ENCODE results near the gene ADAMTSL1. TPM values are rescaled to one million over a fixed set of nuclear protein-coding genes. Genes with fewer than 3 reads are reported as not detected.
A peak's percentile ranks its signal among the peaks of the same experiment; 100 is the strongest.

Gene ADAMTSL1
- 0.85 and 0.95 TPM in 2 replicates for total RNA-seq (2014; rRNA removed; shearing (Covaris generic))

GRCh38 chr9:18473652-18474279, at the start of gene ADAMTSL1:
ADAMTSL1 (plus strand) TSS chr9:18474153; CDS start chr9:18474233, 80 bp downstream.
- no peaks in the 10 kb centered on the region for H3K9me3 ChIP-seq (replicated peaks)
- peak within 1 kb of the TSS; percentile 17 for H3K4me3 ChIP-seq
- no peaks in the 10 kb centered on the region for H3K27me3 ChIP-seq (replicated peaks)
- no peaks in the 10 kb centered on the region for H3K36me3 ChIP-seq
- peaks cover 13% of the 10 kb centered on the region for H3K4me1 ChIP-seq (replicated peaks)
- no peak within 1 kb of the TSS for H3K27ac ChIP-seq
- DNase-seq (ENCODE audit: low read depth in 1 of 2, low spot score in 2 of 2), result no peak

GRCh38 chr9:18427691-18428090, 46.3 kb upstream of the ADAMTSL1 start:
- H3K4me1 ChIP-seq (replicated peaks), result no peaks in the 10 kb centered on the region
- H3K27me3 ChIP-seq (replicated peaks), result no peaks in the 10 kb centered on the region
- H3K4me3 ChIP-seq, result no peak overlapping the region
- H3K9me3 ChIP-seq (replicated peaks), result no peaks in the 10 kb centered on the region
- no peaks in the 10 kb centered on the region for H3K36me3 ChIP-seq
- no peak overlapping the region for H3K27ac ChIP-seq
- no peak for DNase-seq (ENCODE audit: low read depth in 1 of 2, low spot score in 2 of 2)

- no peaks in the 10 kb centered on the region for H3K4me1 ChIP-seq (replicated peaks)
- no peak overlapping the region for H3K4me3 ChIP-seq
- H3K36me3 ChIP-seq, result no peaks in the 10 kb centered on the region
- no peak overlapping the region for H3K27ac ChIP-seq
- DNase-seq (ENCODE audit: low read depth in 1 of 2, low spot score in 2 of 2), result no peak
- H3K9me3 ChIP-seq (replicated peaks), result no peaks in the 10 kb centered on the region
- no peaks in the 10 kb centered on the region for H3K27me3 ChIP-seq (replicated peaks)
These were observed 45.3 kb upstream of the ADAMTSL1 start for GRCh38 chr9:18428661-18429060.

- no peaks in the 10 kb centered on the region for H3K27me3 ChIP-seq (replicated peaks)
- no peaks in the 10 kb centered on the region for H3K4me1 ChIP-seq (replicated peaks)
- no peak overlapping the region for H3K27ac ChIP-seq
- no peak overlapping the region for H3K4me3 ChIP-seq
- no peaks in the 10 kb centered on the region for H3K9me3 ChIP-seq (replicated peaks)
- H3K36me3 ChIP-seq, result no peaks in the 10 kb centered on the region
- no peak for DNase-seq (ENCODE audit: low read depth in 1 of 2, low spot score in 2 of 2)
These were observed 44.9 kb upstream of the ADAMTSL1 start for GRCh38 chr9:18429070-18429469.

- H3K4me1 ChIP-seq (replicated peaks), result peaks cover 13% of the 10 kb centered on the region
- no peaks in the 10 kb centered on the region for H3K27me3 ChIP-seq (replicated peaks)
- H3K36me3 ChIP-seq, result no peaks in the 10 kb centered on the region
- H3K27ac ChIP-seq, result no peak overlapping the region
- DNase-seq (ENCODE audit: low read depth in 1 of 2, low spot score in 2 of 2), result no peak
- H3K9me3 ChIP-seq (replicated peaks), result no peaks in the 10 kb centered on the region
- H3K4me3 ChIP-seq, result no peak overlapping the region
These were observed 40.3 kb upstream of the ADAMTSL1 start for GRCh38 chr9:18433620-18434019.

- H3K27ac ChIP-seq, result peak overlapping the region; percentile 13; the same call in 1 of the 2 replicates
- no peak overlapping the region for H3K4me3 ChIP-seq
- H3K9me3 ChIP-seq (replicated peaks), result no peaks in the 10 kb centered on the region
- H3K36me3 ChIP-seq, result no peaks in the 10 kb centered on the region
- peak in 1 of 2 experiments; percentile 21 for DNase-seq (ENCODE audit: low read depth in 1 of 2, low spot score in 2 of 2)
- H3K4me1 ChIP-seq (replicated peaks), result peaks cover 14% of the 10 kb centered on the region
- no peaks in the 10 kb centered on the region for H3K27me3 ChIP-seq (replicated peaks)
These were observed 36.4 kb upstream of the ADAMTSL1 start for GRCh38 chr9:18437315-18438201.

GRCh38 chr9:18438300-18438925, 35.5 kb upstream of the ADAMTSL1 start:
- peaks cover 14% of the 10 kb centered on the region for H3K4me1 ChIP-seq (replicated peaks)
- peak overlapping the region; percentile 18 for H3K4me3 ChIP-seq
- H3K27me3 ChIP-seq (replicated peaks), result no peaks in the 10 kb centered on the region
- peak; percentile 20 to 41 for DNase-seq (ENCODE audit: low read depth in 1 of 2, low spot score in 2 of 2)
- no peaks in the 10 kb centered on the region for H3K36me3 ChIP-seq
- no peak overlapping the region for H3K27ac ChIP-seq
- no peaks in the 10 kb centered on the region for H3K9me3 ChIP-seq (replicated peaks)

- Histone ChIP-seq H3K4me1 (replicated peaks) (peaks cover 14% of the 10 kb centered on the region), H3K36me3 (no peaks in the 10 kb centered on the region), H3K9me3 (replicated peaks) (no peaks in the 10 kb centered on the region), H3K4me3 (no peak overlapping the region), H3K27ac (no peak overlapping the region), H3K27me3 (replicated peaks) (no peaks in the 10 kb centered on the region)
- no peak for DNase-seq (ENCODE audit: low read depth in 1 of 2, low spot score in 2 of 2)
These were observed 35.0 kb upstream of the ADAMTSL1 start for GRCh38 chr9:18438951-18439350.

GRCh38 chr9:18441261-18441660, 32.7 kb upstream of the ADAMTSL1 start:
- peaks cover 14% of the 10 kb centered on the region for H3K4me1 ChIP-seq (replicated peaks)
- H3K4me3 ChIP-seq, result no peak overlapping the region
- DNase-seq (ENCODE audit: low read depth in 1 of 2, low spot score in 2 of 2), result no peak
- H3K9me3 ChIP-seq (replicated peaks), result no peaks in the 10 kb centered on the region
- H3K36me3 ChIP-seq, result no peaks in the 10 kb centered on the region
- H3K27me3 ChIP-seq (replicated peaks), result no peaks in the 10 kb centered on the region
- H3K27ac ChIP-seq, result no peak overlapping the region

- H3K27ac ChIP-seq, result no peak overlapping the region
- DNase-seq (ENCODE audit: low read depth in 1 of 2, low spot score in 2 of 2), result peak; percentile 27 to 49
- no peaks in the 10 kb centered on the region for H3K9me3 ChIP-seq (replicated peaks)
These were observed 31.1 kb upstream of the ADAMTSL1 start for GRCh38 chr9:18442629-18443491.

GRCh38 chr9:18447131-18447530, 26.8 kb upstream of the ADAMTSL1 start:
- Histone ChIP-seq H3K27ac (no peak overlapping the region), H3K36me3 (no peaks in the 10 kb centered on the region), H3K9me3 (replicated peaks) (no peaks in the 10 kb centered on the region), H3K4me3 (no peak overlapping the region), H3K27me3 (replicated peaks) (no peaks in the 10 kb centered on the region), H3K4me1 (replicated peaks) (peaks cover 5% of the 10 kb centered on the region)
- DNase-seq (ENCODE audit: low read depth in 1 of 2, low spot score in 2 of 2), result peak in 1 of 2 experiments; percentile 19

More at GRCh38 chr9:18442629-18443491, 31.1 kb upstream of the ADAMTSL1 start:
- no peaks in the 10 kb centered on the region for H3K36me3 ChIP-seq
- H3K27me3 ChIP-seq (replicated peaks), result no peaks in the 10 kb centered on the region
- peaks cover 13% of the 10 kb centered on the region for H3K4me1 ChIP-seq (replicated peaks)
- H3K4me3 ChIP-seq, result no peak overlapping the region

GRCh38 chr9:18447541-18447940, 26.4 kb upstream of the ADAMTSL1 start:
- Histone ChIP-seq H3K9me3 (replicated peaks) (no peaks in the 10 kb centered on the region), H3K4me1 (replicated peaks) (peaks cover 5% of the 10 kb centered on the region), H3K27me3 (replicated peaks) (no peaks in the 10 kb centered on the region), H3K36me3 (no peaks in the 10 kb centered on the region), H3K27ac (no peak overlapping the region), H3K4me3 (no peak overlapping the region)
- DNase-seq (ENCODE audit: low read depth in 1 of 2, low spot score in 2 of 2), result no peak

GRCh38 chr9:18448101-18448500, 25.9 kb upstream of the ADAMTSL1 start:
- H3K36me3 ChIP-seq, result no peaks in the 10 kb centered on the region
- peaks cover 5% of the 10 kb centered on the region for H3K4me1 ChIP-seq (replicated peaks)
- no peak overlapping the region for H3K4me3 ChIP-seq
- no peaks in the 10 kb centered on the region for H3K9me3 ChIP-seq (replicated peaks)
- no peak for DNase-seq (ENCODE audit: low read depth in 1 of 2, low spot score in 2 of 2)
- H3K27me3 ChIP-seq (replicated peaks), result no peaks in the 10 kb centered on the region
- H3K27ac ChIP-seq, result no peak overlapping the region

Measured in SJSA1 (cell line).